HG03432 (cell line): ENCODE measurements around the gene SIRPG.
"Not testable (repeated sequence)": the region's sequence is repeated elsewhere in the genome, so short reads cannot be mapped to it uniquely, and the experiment has no call there.

Experiments used
- ATAC-seq: cut with Tn5 transposase; IDR thresholded peaks from one replicate; pipeline ENCODE4 v1.9.1; 2021; ENCODE audit warnings: mild to moderate bottlenecking, moderate library complexity; ENCODE audit not compliant: unreplicated experiment

Gene SIRPG

GRCh38 chr20:1657556-1658334, at the start of gene SIRPG:
Gene SIRPG, minus strand, starts transcription at chr20:1657779. Its CDS starts 65 bp downstream, at chr20:1657714.
- no peak for ATAC-seq

GRCh38 chr20:1706887-1707286, 49.3 kb upstream of the SIRPG start:
- ATAC-seq, result not testable (repeated sequence)

GRCh38 chr20:1706079-1706478, 48.5 kb upstream of the SIRPG start:
- no peak for ATAC-seq

GRCh38 chr20:1702855-1703254, 45.3 kb upstream of the SIRPG start:
- ATAC-seq, result no peak

- no peak for ATAC-seq
Observed at GRCh38 chr20:1702328-1702727, 44.7 kb upstream of the SIRPG start.

GRCh38 chr20:1700990-1701389, 43.4 kb upstream of the SIRPG start:
- no peak for ATAC-seq

- ATAC-seq, result no peak
Observed at GRCh38 chr20:1697592-1697991, 40.0 kb upstream of the SIRPG start.

- no peak for ATAC-seq
Observed at GRCh38 chr20:1696521-1697209, 39.1 kb upstream of the SIRPG start.

GRCh38 chr20:1694672-1695071, 37.1 kb upstream of the SIRPG start:
- no peak for ATAC-seq

GRCh38 chr20:1693427-1693826, 35.8 kb upstream of the SIRPG start:
- no peak for ATAC-seq

GRCh38 chr20:1689721-1690120, 32.1 kb upstream of the SIRPG start:
- no peak for ATAC-seq

GRCh38 chr20:1688886-1689538, 31.4 kb upstream of the SIRPG start:
- no peak for ATAC-seq

- no peak for ATAC-seq
Observed at GRCh38 chr20:1687053-1687452, 29.5 kb upstream of the SIRPG start.

GRCh38 chr20:1686151-1686748, 28.7 kb upstream of the SIRPG start:
- no peak for ATAC-seq

GRCh38 chr20:1685304-1686052, 27.9 kb upstream of the SIRPG start:
- ATAC-seq, result no peak

- ATAC-seq, result no peak
Observed at GRCh38 chr20:1684872-1685271, 27.3 kb upstream of the SIRPG start.

- no peak for ATAC-seq
Observed at GRCh38 chr20:1676650-1677049, 19.1 kb upstream of the SIRPG start.

- ATAC-seq, result no peak
Observed at GRCh38 chr20:1674990-1675780, 17.6 kb upstream of the SIRPG start.

- no peak for ATAC-seq
Observed at GRCh38 chr20:1674361-1674760, 16.8 kb upstream of the SIRPG start.

GRCh38 chr20:1673424-1673823, 15.8 kb upstream of the SIRPG start:
- ATAC-seq, result no peak
